Measurements from ENCODE around the gene ZNF474.

Gene ZNF474

GRCh38 chr5:122180146-122180712 is 50.9 kb downstream of the ZNF474 start:
- DNase-seq, result no peak

GRCh38 chr5:122180863-122181548 is 51.7 kb downstream of the ZNF474 start:
- DNase-seq, result no peak

- DNase-seq, result no peak
Observed at GRCh38 chr5:122181863-122182262, 52.5 kb downstream of the ZNF474 start.

- peak in 28 of 56 donors; percentile 2 to 56 (median 26) for DNase-seq
Observed at GRCh38 chr5:122182491-122182921, 53.2 kb downstream of the ZNF474 start.

- peak in 37 of 56 donors; percentile 4 to 64 (median 24) for DNase-seq
Observed at GRCh38 chr5:122183098-122183787, 53.9 kb downstream of the ZNF474 start.

GRCh38 chr5:122183788-122184170 is 54.4 kb downstream of the ZNF474 start:
- DNase-seq, result no peak

- DNase-seq, result no peak
Observed at GRCh38 chr5:122184676-122185255, 55.4 kb downstream of the ZNF474 start.

- no peak for DNase-seq
Observed at GRCh38 chr5:122187426-122187825, 58.1 kb downstream of the ZNF474 start.

- DNase-seq, result no peak
Observed at GRCh38 chr5:122190156-122190555, 60.8 kb downstream of the ZNF474 start.

- peak in 8 of 56 donors; percentile 2 to 80 (median 26) for DNase-seq
Observed at GRCh38 chr5:122192497-122193496, 63.5 kb downstream of the ZNF474 start.

- DNase-seq, result peak in 7 of 56 donors; percentile 3 to 42 (median 11)
Observed at GRCh38 chr5:122195802-122196394, 66.6 kb downstream of the ZNF474 start.

- DNase-seq, result no peak
Observed at GRCh38 chr5:122199146-122199545, 69.8 kb downstream of the ZNF474 start.

GRCh38 chr5:122200450-122200849 is 71.1 kb downstream of the ZNF474 start:
- DNase-seq, result no peak

- DNase-seq, result no peak
Observed at GRCh38 chr5:122200865-122201264, 71.5 kb downstream of the ZNF474 start.

GRCh38 chr5:122201365-122201764 is 72.0 kb downstream of the ZNF474 start:
- no peak for DNase-seq

- DNase-seq, result no peak
Observed at GRCh38 chr5:122202952-122203351, 73.6 kb downstream of the ZNF474 start.

Data from amygdala (tissue), 56 donors.